Astrocyte of the cerebellum (primary cell): ENCODE results near the gene ADAM33.

Experiments used
- DNase-seq: peaks from one replicate; pipeline ENCODE4 v3.0.0-alpha.2; 2011; ENCODE audit warnings: low read depth
- H3K4me3 ChIP-seq: 2 replicates; pipeline ENCODE4 v1.5.1; 2011; ENCODE audit warnings: mild to moderate bottlenecking, low read depth, low read length, moderate library complexity
- in situ Hi-C: cut with HindIII; loops from 2 replicates; pipeline ENCODE4 v1.10.0; 2017; ENCODE audit warnings: low sequenced_read_pairs
- TF ChIP-seq, protein P1 (sequence below): IDR thresholded peaks from 2 replicates; pipeline ENCODE4 v1.5.1; 2012; ENCODE audit warnings: low read length, low read depth, moderate library complexity, mild to moderate bottlenecking; ENCODE audit errors: missing control alignments

Gene ADAM33

DNA sequence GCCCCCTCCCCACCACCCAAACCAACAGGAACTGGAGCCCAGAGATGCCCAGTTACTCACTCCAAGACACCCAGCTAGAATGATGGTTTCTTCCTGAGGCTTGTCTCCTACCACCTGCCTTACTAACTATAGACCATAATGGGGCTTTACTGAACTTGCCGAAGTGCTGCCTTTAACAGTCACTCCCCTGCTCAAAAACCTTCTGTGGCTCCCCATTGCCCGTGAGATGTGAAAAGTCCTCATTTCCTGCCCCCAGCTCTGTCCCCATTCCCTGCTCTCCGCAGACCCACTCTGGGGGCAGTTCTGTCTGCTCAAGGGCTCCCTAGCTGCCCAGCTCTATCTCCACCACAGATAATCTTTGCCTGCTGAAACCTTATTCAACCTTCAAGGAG lies 25.7 kb upstream of the ADAM33 start:
- no peak for DNase-seq
- in situ Hi-C loops: loop anchor here (5.0 kb wide), 1 partner anchor 50 kb away; no protein-coding TSS in a partner anchor
- TF ChIP-seq, protein P1, sequence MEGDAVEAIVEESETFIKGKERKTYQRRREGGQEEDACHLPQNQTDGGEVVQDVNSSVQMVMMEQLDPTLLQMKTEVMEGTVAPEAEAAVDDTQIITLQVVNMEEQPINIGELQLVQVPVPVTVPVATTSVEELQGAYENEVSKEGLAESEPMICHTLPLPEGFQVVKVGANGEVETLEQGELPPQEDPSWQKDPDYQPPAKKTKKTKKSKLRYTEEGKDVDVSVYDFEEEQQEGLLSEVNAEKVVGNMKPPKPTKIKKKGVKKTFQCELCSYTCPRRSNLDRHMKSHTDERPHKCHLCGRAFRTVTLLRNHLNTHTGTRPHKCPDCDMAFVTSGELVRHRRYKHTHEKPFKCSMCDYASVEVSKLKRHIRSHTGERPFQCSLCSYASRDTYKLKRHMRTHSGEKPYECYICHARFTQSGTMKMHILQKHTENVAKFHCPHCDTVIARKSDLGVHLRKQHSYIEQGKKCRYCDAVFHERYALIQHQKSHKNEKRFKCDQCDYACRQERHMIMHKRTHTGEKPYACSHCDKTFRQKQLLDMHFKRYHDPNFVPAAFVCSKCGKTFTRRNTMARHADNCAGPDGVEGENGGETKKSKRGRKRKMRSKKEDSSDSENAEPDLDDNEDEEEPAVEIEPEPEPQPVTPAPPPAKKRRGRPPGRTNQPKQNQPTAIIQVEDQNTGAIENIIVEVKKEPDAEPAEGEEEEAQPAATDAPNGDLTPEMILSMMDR: no peak
- H3K4me3 ChIP-seq: no peak overlapping the region

DNA sequence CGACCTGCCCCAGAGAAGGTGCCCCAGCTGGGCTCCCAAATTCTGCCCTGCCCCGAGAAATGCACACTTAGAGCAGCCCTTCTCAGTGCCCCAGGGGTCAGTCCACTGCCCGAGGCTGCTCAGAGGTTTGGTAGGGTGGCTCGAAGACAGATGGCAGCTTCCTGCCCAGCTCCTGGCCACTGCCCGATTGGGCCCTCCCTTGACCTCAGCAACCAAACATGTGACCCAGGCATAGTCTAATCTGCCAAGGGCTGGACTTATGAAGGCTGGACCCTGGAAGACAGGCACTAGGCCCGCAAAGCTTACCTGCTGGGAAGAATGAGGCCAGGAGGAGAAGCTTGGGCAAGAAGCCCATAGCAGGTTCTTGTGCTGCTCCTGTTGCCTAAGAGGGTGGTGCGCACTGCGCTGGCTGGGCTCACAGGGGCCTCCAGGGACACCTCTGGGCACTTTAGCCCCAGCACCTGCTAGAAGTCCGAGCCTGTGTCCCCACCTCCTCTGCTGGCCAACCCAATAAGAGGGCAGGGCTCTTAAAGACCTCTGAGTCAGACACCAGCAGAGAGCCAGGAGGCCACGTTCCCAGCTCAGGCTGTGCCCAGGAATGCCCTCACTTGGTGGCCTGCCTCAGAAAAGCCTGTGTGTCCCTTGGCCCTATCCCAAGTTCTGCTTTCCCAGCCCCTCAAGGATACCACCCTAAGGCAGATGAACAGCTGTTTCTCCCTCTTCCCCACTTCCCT lies 25.1 kb upstream of the ADAM33 start:
- H3K4me3 ChIP-seq: no peak overlapping the region
- TF ChIP-seq, protein P1: no peak
- in situ Hi-C loops: loop anchor here (5.0 kb wide), 1 partner anchor 50 kb away; no protein-coding TSS in a partner anchor
- DNase-seq: no peak

DNA sequence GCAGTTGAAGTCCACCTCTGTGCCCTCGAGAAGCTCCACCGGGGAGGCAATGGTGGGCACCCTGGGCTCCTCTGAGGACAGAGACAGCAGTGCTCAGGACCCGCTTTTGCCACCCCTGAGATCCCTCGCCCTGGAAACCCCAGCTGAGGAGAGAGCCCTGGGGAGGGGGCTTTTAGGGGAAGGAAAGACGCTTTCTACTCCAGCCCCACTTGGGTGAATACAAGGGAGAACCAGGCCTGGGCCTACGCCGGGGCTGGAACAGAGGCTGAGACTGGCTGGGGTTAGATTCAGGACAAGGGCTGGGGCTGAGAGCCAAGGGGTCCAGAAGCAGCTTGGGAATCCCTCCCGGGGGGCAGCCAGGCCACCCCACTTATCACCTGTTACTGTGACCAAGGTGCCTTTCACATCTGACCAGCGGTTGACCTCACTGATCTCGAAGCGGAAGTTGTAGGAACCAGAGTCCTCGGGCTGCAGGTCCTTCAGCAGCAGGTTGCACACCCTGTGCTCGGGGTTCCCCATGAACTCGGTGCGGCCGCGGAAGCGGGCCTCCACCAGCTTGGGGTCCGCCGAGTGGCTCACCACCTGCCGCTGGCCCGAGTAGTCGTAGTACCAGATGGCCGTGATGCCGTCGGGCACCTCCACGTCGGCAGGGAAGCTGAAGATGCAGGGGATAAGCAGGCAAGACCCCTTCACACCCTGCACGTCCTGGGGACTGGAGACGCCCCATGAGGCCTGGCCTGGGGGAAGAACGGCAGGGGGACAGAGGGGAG lies 24.3 kb upstream of the ADAM33 start:
- in situ Hi-C loops: loop anchor here (5.0 kb wide), 1 partner anchor 51 kb away; no protein-coding TSS in a partner anchor
- TF ChIP-seq, protein P1: no peak
- no peak overlapping the region for H3K4me3 ChIP-seq
- no peak for DNase-seq

DNA sequence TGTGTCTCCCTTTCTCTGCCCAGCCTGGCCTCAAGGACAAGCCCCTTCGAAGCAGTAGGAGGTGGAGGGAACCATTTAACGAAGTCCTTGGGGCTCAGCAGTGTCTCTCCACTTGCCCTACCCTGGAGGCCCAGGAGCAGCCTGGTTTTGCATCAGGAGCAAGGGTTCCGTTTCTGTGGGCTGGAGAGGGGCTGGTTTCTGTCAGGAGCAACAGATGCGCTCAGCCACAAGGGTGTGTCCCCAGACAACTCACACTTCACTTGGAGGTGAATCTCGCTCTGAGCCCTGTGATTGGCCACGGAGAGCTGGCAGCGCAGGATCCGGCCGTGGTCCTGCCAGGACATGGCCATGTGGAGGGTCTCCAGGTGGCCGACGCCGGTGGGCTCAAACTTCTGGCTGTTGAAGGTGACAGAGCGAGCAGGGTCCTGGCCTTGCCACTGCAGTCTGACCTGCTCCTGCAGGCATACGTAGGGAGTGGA lies 23.7 kb upstream of the ADAM33 start:
- H3K4me3 ChIP-seq: no peak overlapping the region
- no peak for DNase-seq
- in situ Hi-C loops: loop anchor here (5.0 kb wide), 1 partner anchor 52 kb away; no protein-coding TSS in a partner anchor
- TF ChIP-seq, protein P1: no peak

DNA sequence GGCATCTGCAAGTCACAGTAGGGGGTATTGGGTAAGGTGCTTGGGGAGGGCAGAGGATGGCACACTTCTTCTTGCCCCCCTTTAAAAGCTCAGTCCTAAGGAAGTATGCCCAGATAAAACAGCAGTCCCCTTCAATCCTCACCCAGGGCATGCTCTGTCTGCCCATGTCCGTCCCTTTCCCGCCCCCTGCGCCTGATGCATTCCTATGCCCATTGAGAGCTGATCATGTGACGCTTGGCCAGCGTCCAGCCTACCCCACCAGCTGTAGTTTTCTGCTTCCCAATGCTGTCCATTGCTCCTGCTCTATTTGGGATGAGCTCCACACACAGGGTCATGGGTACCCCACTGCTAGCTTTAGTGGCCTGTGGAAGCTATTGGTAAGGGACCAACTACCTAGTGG lies 22.3 kb upstream of the ADAM33 start:
- in situ Hi-C loops: no loop called here
- no peak overlapping the region for H3K4me3 ChIP-seq
- DNase-seq: no peak
- TF ChIP-seq, protein P1: no peak

DNA sequence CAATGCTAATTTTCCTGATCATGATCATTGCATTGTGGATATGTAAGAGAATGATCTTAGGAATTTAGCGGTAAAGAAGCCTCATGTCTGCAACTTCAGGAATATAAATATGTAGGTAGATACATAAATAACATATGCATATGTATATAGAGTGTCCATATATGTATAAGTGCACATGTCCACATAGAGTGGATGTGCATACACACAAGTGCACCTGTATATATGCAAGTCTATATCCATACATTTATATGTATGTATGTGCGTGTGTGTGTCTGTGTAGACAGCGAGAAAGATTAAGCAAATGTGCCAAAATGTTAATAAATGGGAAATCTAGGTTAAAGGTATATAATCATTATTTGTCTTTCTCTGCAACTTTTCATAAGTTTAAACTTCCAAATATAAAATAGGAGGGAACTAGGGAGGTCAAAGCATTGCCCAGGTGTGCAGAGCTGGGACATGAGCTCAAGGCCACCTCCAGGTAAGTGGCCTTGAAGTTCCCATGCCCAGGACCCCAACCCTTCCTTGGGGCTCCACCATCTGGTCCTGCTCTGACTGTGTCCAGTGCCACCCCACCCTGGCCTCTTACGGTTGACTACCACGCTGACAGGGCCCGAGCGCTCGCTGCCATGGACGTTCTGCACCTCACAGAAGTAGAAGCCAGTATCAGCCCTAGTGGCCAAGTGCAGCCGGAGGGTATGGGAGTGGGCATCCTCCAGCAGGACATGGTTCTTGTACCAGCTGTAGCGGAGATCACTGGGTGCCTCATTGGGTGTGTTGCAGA lies 21.0 kb upstream of the ADAM33 start:
- H3K4me3 ChIP-seq: no peak overlapping the region
- in situ Hi-C loops: no loop called here
- TF ChIP-seq, protein P1: no peak
- DNase-seq: no peak
